GM19351 (cell line): Measurements from ENCODE around the gene PPP1R8.
A peak's percentile ranks its signal among the peaks of the same experiment; 100 is the strongest.
"Not testable (repeated sequence)": the region's sequence is repeated elsewhere in the genome, so short reads cannot be mapped to it uniquely, and the experiment has no call there.

Experiments
- ATAC-seq: cut with Tn5 transposase; IDR thresholded peaks from one replicate; pipeline ENCODE4 v1.9.1; 2021; ENCODE audit warnings: mild to moderate bottlenecking, moderate library complexity; ENCODE audit not compliant: unreplicated experiment

PPP1R8 gene

DNA sequence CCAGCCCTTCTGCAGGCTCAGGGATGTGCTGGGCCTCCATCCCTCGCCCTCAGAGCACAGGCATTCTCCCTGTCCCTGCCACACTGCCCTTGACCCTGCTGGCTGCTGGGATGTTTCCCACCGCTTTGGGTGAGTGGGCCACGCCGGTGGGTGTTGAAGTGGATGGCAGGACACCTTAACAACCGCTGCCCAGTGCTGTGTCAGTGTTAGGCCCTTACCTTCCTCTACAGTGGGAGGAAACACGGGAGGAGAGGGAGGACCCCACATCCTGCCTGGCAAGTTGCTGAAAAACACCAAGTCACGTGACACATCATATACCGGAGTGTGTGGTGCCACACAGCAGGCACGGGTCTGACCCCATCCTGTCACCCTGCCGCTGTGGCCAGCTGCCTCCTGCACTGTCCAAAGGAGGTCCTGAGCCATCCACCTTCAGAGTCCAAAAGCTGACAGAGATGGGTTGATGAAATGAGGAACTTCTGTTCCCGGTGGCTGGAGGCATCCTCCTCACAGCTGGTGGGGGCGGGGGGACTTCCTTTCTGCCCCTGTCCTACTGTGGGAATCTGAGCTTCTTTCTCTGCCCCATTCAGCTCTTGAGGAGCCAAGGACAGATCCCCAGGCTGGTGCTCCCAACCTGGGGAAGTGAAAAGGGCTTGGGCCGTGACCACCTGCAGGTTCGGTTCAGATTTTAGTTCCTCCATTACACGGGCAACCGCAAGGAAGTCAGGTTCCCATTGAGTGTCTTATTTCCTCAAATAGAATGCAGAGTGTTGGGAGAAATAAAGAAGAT lies 38.5 kb downstream of the PPP1R8 start:
- peak; percentile 37 for ATAC-seq

DNA sequence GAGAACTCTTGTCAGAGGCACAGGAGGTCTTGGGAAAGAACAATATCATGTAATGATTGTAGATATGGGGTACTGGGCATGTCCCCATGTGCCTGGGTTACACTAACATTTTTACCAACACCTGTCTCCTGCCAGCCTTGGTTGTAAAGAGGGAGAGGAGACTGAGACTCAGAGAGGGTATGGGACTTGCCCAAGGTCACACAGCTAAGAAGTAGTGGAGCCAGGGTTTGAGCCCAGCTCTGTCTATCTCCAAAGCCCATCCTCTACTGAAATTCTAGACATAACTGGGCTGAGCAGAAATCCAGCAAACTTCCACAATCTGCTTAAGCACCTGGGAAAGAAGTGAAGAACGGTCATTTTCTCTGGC lies 39.1 kb downstream of the PPP1R8 start:
- ATAC-seq = no peak

DNA sequence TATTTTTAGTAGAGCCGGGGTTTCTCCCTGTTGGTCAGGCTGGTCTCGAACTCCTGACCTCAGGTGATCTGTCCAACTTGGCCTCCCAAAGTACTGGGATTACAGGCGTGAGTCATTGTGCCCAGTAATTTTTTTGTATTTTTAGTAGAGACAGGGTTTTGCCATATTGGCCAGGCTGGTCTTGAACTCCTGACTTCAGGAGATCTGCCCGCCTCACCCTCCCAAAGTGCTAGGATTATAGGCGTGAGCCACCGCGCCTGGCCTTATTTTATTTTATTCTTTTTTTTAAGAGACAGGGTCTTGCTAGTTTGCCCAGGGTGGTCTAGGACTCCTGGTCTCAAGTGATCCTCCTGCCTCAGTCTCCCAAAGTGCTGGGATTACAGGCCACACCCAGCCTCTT lies 40.5 kb downstream of the PPP1R8 start:
- not testable (repeated sequence) for ATAC-seq

DNA sequence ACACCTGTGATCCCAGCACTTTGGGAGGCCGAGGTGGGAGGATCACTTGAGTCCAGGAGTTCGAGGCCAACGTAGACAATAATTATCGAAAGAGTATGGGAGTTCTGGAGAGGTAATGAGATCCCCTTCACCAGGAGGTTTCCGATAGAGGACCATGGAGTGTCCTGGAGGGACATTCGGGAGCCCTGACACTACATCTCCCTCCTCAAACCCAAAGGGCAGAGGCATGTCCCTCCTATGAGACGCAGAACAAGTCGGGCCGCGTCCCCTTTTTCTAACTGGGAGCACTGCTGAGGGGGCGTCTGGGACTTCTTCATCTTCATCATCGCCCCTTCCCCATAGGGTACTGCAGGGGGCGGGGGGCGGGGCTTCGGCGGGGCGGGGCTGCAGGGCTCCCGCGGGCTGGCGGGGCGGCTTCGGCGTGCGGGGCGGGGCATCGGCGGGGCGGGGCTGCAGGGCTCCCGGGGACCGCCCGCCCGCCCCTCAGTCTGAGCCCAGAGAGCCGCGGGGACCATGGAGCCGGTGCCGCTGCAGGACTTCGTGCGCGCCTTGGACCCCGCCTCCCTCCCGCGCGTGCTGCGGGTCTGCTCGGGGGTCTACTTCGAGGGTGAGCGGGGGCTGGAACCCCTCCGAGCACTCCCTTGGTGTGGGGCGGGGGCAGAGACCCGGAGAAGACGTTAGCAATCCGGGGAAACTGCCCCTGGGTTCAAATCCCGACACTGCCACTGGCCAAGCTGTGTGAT lies 41.6 kb downstream of the PPP1R8 start, which contains the start of gene THEMIS2:
Gene THEMIS2 (plus strand): TSS at position 486 of the 743 bp plus-strand sequence. CDS start 28 bp downstream, at position 514.
- peak; percentile 42 for ATAC-seq

DNA sequence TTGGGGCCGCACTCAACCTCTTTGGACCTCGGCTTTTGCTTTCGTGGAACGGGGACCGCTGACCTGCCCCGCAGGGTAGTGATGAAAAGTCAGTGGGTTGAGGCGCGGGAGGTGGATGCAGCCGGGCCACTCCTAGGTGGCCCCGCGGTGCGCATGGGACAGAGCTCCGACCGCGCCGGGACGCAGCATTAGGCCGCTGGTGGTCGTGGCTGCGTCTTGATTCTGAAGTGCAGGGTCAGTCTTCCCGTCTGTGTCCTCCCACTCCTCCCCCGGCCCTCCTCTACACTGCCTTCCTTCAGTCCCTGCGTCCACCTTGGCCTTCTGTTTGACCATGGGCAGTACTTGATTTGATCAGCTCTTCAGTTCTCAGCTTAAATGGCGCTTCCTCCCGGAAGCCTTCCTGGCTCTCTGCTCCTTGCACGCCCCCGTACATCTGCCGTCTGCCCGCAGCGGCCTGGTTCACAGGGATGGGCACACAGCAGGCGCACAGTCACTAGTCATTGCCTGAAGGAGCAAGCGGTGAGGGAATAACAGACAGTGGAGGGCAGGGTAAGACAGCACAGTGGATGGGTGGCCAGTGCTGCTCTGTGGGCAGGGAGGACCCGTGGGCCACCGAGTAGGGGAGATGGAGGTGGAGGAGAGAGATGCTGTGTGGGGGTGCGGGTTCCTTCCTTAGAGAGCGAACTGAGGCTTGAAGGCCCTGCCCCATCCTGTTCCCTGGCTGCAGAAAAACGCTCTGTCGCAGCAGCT lies 42.4 kb downstream of the PPP1R8 start:
- ATAC-seq = no peak

DNA sequence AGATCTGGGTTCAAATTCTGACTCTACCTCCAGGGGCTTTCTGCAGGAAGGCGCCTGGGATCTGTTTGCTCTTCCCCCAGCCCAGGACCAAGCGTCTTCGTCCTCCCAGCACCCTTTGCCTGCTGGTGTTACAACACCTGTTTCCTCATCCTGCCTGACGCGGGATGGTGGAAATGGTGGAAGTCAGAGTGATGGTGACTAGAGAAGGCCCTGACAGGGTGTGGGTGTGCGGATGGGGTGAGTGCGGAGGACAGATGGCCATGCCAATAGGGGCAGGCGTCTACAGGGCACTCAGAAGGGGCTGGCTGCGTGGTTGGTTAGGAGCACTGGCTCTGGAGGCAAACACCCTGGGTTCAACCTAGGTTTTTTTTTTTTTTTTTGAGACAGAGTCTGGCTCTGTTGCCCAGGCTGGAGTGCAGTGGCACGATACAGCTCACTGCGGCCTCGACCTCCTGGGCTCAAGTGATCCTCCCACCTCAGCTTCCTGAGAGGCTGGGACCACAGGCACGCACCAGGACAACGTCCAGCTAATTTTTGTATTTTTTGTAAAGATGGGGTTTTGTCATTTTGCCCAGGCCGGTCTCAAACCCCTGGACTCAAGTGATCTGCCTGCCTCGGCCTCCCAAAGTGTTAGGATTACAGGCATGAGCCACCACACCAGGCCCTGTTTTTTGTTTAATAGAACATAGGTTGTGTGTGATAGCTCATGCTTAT lies 43.2 kb downstream of the PPP1R8 start:
- no peak for ATAC-seq

DNA sequence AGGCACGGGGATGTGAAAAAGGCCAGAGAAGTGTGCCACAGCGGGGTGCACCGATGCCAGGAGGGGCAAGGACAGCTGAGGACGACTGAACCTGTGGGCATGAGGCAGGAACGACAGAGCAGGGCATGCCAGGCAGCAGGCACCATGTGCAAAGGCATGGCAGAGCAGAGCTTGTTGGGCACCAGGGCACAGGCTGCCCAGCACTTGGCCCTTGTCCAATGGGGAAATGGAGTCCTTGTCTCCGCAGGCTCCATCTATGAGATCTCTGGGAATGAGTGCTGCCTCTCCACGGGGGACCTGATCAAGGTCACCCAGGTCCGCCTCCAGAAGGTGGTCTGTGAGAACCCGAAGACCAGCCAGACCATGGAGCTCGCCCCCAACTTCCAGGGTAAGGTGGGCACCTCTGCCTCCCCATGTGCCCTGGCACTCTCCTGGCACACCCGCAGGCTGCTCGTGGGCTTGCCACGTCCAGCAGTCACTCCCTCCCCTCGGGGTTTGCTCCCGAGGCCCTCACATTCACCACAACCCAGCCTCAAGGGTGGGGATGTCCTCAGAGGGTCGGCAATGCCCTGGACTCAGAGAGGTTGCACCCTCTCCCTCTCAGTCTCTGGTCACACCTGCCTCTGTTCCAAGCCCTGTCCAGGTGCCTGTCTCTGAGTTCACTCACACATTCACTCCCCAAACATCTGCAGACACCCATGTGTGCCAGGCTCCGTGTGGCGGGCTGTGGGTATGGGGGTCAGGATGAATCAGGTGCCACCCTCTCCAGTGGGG lies 45.9 kb downstream of the PPP1R8 start:
- no peak for ATAC-seq

DNA sequence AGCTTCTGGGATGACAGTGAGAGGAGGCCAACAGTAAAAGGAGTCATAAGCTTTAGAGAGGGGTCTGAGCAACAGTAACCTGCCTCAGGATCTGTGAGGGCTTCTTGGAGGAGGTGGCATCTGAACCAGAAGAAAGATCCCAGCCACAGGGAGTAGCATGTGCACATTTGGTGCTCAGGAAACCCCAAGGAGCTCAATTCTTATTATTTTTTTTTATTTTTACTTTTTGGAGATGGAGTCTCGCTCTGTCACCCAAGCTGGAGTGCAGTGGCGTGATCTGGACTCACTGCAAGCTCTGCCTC lies 46.5 kb downstream of the PPP1R8 start:
- ATAC-seq = no peak

DNA sequence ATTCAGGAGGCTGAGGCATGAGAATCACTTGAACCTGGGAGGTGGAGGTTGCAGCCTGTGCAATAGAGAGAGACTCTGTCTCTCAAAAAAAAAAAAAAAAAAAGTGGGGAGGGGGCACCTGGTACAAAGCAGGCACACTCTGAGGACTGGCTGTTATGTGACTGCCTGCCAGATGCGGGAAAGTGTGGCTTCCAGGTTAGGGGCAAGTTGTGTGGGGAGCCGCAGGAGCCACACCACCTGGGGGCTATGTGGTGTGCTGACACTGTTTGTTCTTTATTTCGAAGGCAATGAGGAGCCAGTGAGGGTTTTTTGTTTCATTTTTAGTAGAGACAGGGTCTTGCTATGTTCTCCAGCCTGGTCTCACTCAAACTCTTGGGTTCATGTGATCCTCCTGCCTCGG lies 47.5 kb downstream of the PPP1R8 start:
- no peak for ATAC-seq

DNA sequence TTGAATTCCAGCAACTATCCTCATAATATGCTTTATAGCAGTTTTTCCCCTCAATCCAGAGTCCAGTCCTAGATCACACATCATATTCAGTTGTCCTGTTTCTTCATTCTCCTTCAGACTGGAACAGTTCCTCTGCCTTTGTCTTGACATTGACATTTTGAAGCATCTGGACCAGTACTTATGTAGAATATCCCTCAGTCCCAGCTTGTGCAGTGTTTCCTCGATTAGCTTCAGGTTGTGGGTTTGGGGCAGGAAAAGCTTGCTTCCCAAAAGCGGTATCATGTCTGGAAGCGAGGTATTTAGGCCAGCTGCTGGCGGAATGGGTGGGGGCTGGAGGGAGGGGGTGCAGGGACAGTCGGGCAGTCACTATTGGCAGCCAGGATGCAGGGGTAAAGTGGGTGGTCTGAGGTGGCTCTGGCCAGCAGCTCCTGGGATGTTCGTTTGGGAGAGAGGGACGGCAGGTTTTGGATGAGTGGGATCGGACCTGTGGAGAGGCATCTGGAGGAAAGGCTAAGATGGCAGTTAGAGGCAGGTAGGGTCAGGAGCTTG lies 48.3 kb downstream of the PPP1R8 start:
- no peak for ATAC-seq

DNA sequence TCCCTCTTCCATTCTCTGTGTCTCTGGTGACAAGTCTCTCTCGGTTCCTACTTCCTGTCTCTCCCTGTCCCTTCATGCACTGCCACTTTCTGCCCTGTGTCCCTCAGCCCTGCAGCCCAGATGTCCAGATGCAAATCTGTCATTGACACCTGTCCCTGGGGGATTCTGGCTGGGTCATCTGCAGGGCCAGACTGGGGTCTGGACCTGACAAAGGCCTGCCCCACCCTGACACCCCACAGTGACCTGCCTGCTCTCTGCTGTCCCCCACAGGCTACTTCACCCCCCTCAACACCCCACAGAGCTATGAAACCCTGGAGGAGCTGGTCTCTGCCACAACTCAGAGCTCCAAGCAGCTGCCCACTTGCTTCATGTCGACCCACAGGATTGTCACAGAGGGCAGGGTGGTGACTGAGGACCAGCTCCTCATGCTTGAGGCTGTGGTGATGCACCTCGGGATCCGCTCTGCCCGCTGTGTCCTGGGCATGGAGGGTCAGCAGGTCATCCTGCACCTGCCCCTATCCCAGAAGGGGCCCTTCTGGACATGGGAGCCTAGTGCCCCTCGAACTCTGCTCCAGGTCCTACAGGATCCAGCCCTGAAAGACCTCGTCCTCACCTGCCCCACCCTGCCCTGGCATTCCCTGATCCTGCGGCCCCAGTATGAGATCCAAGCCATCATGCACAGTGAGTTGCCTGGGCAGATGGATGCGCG lies 48.9 kb downstream of the PPP1R8 start:
- ATAC-seq = no peak

DNA sequence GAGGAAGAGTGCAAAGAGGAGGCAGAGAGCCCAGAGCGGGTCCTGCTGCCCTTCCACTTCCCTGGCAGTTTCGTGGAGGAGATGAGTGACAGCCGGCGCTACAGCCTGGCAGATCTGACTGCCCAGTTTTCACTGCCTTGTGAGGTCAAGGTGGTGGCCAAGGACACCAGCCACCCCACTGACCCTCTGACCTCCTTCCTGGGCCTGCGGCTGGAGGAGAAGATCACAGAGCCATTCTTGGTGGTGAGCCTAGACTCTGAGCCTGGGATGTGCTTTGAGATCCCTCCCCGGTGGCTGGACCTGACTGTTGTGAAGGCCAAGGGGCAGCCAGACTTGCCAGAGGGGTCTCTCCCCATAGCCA lies 51.9 kb downstream of the PPP1R8 start:
- no peak for ATAC-seq

DNA sequence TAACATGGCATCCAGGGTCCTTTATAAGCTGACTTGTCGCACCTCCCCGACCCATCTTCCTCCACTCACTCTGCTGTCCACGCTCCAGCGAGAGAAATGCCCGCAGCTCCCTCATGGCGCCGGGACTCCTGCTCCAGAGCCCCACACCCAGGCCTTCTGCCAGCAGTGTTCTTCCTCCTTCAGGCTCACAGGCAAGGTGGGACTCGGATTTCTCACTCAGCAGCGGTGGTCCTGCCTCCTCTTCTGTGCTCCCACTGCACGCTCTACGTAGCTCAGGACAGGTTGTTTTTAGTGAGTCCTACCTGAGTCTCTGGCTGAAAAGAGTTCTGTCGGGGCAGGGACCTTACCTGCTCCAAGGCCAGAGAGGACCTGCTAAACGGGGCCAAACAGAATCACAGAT lies 53.0 kb downstream of the PPP1R8 start:
- ATAC-seq = no peak

DNA sequence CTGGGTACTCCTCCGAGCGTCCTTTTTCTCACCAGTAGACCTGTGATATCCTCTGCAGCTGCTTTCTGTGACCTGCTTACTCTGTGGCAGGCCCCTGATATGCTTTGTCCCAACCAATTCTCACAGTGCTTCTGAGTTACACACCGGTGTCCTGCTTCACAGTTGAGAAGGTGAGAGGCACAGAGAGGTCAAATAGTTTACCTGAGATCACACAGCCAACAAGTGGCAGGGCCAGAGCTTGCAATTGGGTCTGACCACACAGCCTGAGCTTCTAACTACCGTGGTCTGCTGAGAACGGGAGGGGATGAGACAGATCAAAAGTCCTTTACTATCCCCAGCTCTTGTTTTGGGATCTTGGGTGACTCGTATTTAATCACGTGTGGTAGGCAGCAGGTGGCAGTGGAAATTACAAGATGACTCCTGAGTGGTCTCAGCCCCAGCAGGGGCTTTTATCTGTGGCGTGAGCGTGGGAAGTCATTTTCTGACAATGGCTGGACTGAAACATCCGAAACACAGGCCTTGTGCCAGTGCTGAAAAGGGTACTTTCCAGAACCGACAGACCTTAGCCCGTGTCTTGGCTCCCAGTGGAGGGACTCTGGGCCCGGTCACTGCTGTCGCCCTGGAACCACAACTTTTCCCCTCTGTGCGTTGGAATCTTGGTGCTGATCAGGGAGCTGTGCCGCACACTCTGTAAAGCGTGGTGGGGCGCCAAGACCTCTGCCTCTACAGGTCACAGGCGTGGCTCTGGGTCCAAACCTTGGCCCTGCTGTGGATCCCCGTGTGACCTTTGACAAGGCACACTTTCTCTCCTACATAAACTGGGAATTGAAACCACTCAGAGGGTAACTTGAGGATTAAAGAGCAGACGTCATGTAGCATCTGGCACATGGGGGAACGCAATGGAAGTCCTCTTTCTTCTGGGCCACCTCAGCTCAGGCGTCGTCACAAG lies 53.7 kb downstream of the PPP1R8 start:
- peak; percentile 52 for ATAC-seq

DNA sequence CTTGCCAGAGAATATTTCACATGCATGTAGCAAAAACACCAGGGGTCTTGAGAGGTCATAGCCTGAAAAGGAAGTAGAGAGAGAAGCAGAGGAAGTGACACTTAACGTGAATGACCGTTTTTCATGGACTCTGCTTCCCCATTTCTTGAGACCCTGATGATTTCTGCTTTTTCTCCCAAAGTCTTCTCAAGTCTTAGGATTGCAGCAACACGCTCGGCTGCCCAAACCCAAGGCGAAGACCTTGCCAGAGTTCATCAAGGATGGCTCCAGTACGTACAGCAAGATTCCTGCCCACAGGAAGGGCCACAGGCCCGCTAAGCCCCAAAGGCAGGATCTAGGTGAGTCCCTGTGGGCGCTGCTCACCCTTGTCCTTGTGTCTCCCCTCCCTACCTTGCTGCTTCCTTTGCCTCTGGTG lies 54.5 kb downstream of the PPP1R8 start:
- ATAC-seq = no peak

DNA sequence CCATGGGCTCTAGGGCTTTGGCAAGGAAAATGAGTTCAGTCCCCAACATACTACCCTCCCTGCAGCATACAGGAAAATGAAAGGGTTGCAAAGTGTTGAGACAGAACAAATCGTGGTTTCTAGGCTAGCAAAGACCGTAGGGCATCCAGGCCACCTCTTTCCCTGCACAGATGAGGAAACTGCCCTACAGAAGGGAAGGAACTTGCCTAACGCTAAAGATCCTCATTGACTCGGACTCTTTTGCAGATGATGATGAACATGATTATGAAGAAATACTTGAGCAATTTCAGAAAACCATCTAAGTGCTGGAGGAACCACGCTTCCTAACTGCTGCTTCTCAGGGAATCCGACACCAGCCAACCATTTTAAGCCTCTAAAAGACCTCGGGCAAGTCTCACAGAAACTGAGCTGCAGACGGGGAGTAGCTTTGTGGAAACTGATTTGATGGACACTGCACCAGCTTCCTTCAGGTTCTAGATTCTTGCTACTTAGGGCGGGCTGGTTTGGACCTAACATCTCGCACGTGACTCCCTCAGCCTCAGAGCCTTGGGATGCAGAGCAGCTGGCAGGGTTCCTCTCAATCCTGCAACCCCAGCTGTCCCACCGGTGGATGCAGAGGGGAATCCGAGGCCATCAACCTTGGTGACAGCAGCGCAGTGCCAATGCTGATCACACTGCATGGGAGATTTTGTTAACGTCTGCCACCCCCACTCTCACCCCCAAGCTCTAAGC lies 55.2 kb downstream of the PPP1R8 start:
- ATAC-seq = no peak

DNA sequence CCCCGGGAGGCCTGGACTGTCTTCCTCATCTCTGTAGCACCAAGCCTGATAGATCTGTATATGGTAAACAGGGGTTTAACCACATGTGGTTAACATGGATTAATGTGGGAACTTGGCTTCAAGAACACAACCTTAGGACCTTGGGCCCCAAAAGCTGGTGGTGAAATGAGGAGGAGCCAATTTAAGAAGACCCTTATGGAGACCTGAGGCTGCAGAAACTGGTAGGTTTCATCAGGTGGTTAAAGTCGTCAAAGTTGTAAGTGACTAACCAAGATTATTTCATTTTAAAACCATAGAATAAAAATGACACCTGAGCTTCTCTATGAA lies 55.7 kb downstream of the PPP1R8 start:
- no peak for ATAC-seq

DNA sequence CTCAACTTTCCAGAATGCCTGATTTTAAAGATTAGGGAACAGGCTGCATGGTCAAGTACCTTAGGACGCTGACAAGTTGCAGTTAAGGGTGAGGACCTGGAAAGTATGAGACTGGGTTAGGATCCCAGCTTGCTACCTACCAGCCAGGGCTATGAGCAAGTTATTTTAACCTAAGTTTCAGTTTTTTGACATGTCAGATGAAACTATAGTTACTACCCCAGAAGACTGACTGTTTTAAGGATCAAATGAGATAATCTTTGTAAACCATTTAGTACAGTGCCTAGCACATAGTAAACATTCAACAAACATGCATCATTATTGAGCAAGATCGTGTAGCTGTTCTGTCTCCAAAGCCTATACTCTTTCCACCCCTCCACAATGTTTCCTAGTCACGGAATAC lies 56.2 kb downstream of the PPP1R8 start:
- ATAC-seq = no peak
